ENCODE data around the gene MAP4K4. TPM values are rescaled to one million over a fixed set of nuclear protein-coding genes. Genes with fewer than 3 reads are reported as not detected.

The MAP4K4 gene
- total RNA-seq, 1 experiment from 2014 or later = 132 TPM

- Histone ChIP-seq H3K4me1 (ENCODE audit: insufficient read depth, low read length) (no peaks in the 10 kb centered on the region), H3K27me3 (ENCODE audit: insufficient read depth, low read length) (no peaks in the 10 kb centered on the region), H3K79me1 (ENCODE audit: insufficient read depth, low read depth, low read length, poor library complexity, severe bottlenecking) (peaks cover 2% of the 10 kb centered on the region), H4K91ac (ENCODE audit: insufficient read length, low read depth, low read length) (no peak overlapping the region), H3K4me2 (ENCODE audit: insufficient read depth, insufficient read length, low read length) (no peak overlapping the region), H2BK5ac (ENCODE audit: insufficient read length, low read length) (no peak overlapping the region), H2BK20ac (ENCODE audit: low read depth, low read length, poor library complexity, severe bottlenecking) (no peak overlapping the region), H3K23me2 (ENCODE audit: insufficient read length, low read depth, low read length, poor library complexity, severe bottlenecking) (no peaks in the 10 kb centered on the region), H3K79me2 (ENCODE audit: insufficient read depth, low read length) (no peaks in the 10 kb centered on the region), H2BK12ac (ENCODE audit: insufficient read length, low read depth, low read length) (no peak overlapping the region), H2AFZ (ENCODE audit: low read length) (no peak overlapping the region), H3K4ac (ENCODE audit: low read depth, low read length) (no peak overlapping the region), H3K27ac (ENCODE audit: insufficient read length, low read depth, low read length) (no peak overlapping the region), H4K20me1 (ENCODE audit: control insufficient read depth, insufficient read depth, insufficient read length) (no peaks in the 10 kb centered on the region), H2BK15ac (ENCODE audit: low read depth, low read length) (no peak overlapping the region), H3T11ph (ENCODE audit: low read length) (no peak overlapping the region), H3K14ac (ENCODE audit: insufficient read depth, low read length) (no peak overlapping the region), H3K23ac (ENCODE audit: insufficient read length, low read depth, low read length) (no peak overlapping the region), H2AK5ac (ENCODE audit: insufficient read length, low read length) (no peak overlapping the region), H3K56ac (ENCODE audit: insufficient read length, low read depth, low read length) (no peak overlapping the region), H2BK120ac (ENCODE audit: low read depth, low read length, poor library complexity, severe bottlenecking) (no peak overlapping the region), H3K9ac (ENCODE audit: extremely low read depth, insufficient read length, low read length) (no peak overlapping the region), H3K9me3 (ENCODE audit: control insufficient read depth, low read depth, low read length) (no peaks in the 10 kb centered on the region), H4K8ac (replicated peaks; ENCODE audit: insufficient read length, low read depth, low read length) (no peak overlapping the region), H3K18ac (ENCODE audit: insufficient read length, low read depth, low read length) (no peak overlapping the region), H4K5ac (ENCODE audit: insufficient read length, low read depth, low read length) (no peak overlapping the region)
- Mint-ChIP-seq H3K9me3 (no peaks in the 10 kb centered on the region; a peak in 1 of 5 replicates), H3K4me1 (no peaks in the 10 kb centered on the region), H3K4me3 (no peak overlapping the region), H3K27ac (no peak overlapping the region), H3K36me3 (ENCODE audit: insufficient read depth in 1 of 3, low read depth in 3 of 3) (peaks cover 14 to 58% (median 56%) of the 10 kb centered on the region in 3 experiments; a peak in 6 of 7 replicates), H3K27me3 (ENCODE audit: low read depth) (no peaks in the 10 kb centered on the region)
- no peak for DNase-seq
- no peak for TF ChIP-seq CTCF (conservative IDR thresholded peaks at IDR 0.05)
- no CpG with 5 or more reads among the region's 4 CpGs for WGBS (ENCODE audit: extremely low coverage, insufficient read length, low lambda C conversion rate)
Observed at GRCh38 chr2:101847661-101848339, 150.3 kb downstream of the MAP4K4 start.

All from H9 (cell line).